Trophoblast cell (in vitro differentiated cells and primary cell): ENCODE data around the gene FPR3.

ENCODE experiments used
- DNase-seq, 2 donors: peaks; one replicate each; pipeline ENCODE4 v3.0.0-alpha.2; 2016
- H2AFZ ChIP-seq: 2 replicates; pipeline ENCODE4 v1.6.1; 2013; ENCODE audit warnings: low read length, moderate library complexity, mild to moderate bottlenecking; ENCODE audit not compliant: insufficient read depth, poor library complexity
- H2AK5ac ChIP-seq: 2 replicates; pipeline ENCODE4 v1.6.1; 2013; ENCODE audit warnings: mild to moderate bottlenecking, low read length
- H2BK120ac ChIP-seq: 2 replicates; pipeline ENCODE4 v1.6.1; 2013; ENCODE audit warnings: low read length, mild to moderate bottlenecking, moderate library complexity; ENCODE audit not compliant: insufficient read depth, poor library complexity
- H2BK12ac ChIP-seq: 2 replicates; pipeline ENCODE4 v1.6.1; 2013; ENCODE audit warnings: mild to moderate bottlenecking, low read length, moderate library complexity
- H2BK5ac ChIP-seq: 2 replicates; pipeline ENCODE4 v1.6.1; 2013; ENCODE audit warnings: low read length, low read depth, moderate library complexity, mild to moderate bottlenecking; ENCODE audit not compliant: poor library complexity
- H3K14ac ChIP-seq: 2 replicates; pipeline ENCODE4 v1.6.1; 2013; ENCODE audit warnings: mild to moderate bottlenecking, low read length
- H3K18ac ChIP-seq: 2 replicates; pipeline ENCODE4 v1.6.1; 2013; ENCODE audit warnings: mild to moderate bottlenecking, low read length
- H3K23ac ChIP-seq: 2 replicates; pipeline ENCODE4 v1.6.1; 2013; ENCODE audit warnings: low read length
- H3K27ac ChIP-seq: 2 replicates; pipeline ENCODE4 v1.5.1; 2013; ENCODE audit warnings: low read depth, mild to moderate bottlenecking, inconsistent platforms, low read length, moderate library complexity
- H3K27me3 ChIP-seq: 2 replicates; pipeline ENCODE4 v1.6.1; 2013; ENCODE audit warnings: inconsistent platforms, mild to moderate bottlenecking, low read length, moderate library complexity; ENCODE audit not compliant: insufficient read depth
- H3K36me3 ChIP-seq, 2 experiments: 1 replicate in 1 of 2; 2 replicates in 1 of 2; pipeline ENCODE4 v1.6.1; 2013; ENCODE audit warnings: low read length in 2 of 2, mild to moderate bottlenecking in 2 of 2, moderate library complexity in 1 of 2; ENCODE audit not compliant: insufficient read depth in 2 of 2, control insufficient read depth in 1 of 2
- H3K4ac ChIP-seq: 2 replicates; pipeline ENCODE4 v1.6.1; 2013; ENCODE audit warnings: low read depth, mild to moderate bottlenecking, low read length, moderate library complexity
- H3K4me1 ChIP-seq, 2 experiments: 1 replicate in 1 of 2; 2 replicates in 1 of 2; pipeline ENCODE4 v1.6.1; 2013; ENCODE audit warnings: low read length in 2 of 2, mild to moderate bottlenecking in 2 of 2, moderate library complexity in 1 of 2; ENCODE audit not compliant: insufficient read depth in 2 of 2, control insufficient read depth in 1 of 2
- H3K4me2 ChIP-seq: 2 replicates; pipeline ENCODE4 v1.6.1; 2013; ENCODE audit warnings: inconsistent platforms, mild to moderate bottlenecking, low read length, moderate library complexity
- H3K4me3 ChIP-seq: 2 replicates; pipeline ENCODE4 v1.5.1; 2013; ENCODE audit warnings: mild to moderate bottlenecking, low read depth, low read length, inconsistent platforms
- H3K79me1 ChIP-seq: one replicate; pipeline ENCODE4 v1.6.1; 2013; ENCODE audit warnings: low read length
- H3K79me2 ChIP-seq: 2 replicates; pipeline ENCODE4 v1.6.1; 2013; ENCODE audit warnings: low read length, mild to moderate bottlenecking; ENCODE audit not compliant: control insufficient read depth, insufficient read depth, poor library complexity
- H3K9ac ChIP-seq: 2 replicates; pipeline ENCODE4 v1.6.1; 2013; ENCODE audit warnings: mild to moderate bottlenecking, low read length
- H3K9me3 ChIP-seq: 2 replicates; pipeline ENCODE4 v1.6.1; 2013; ENCODE audit warnings: low read depth, mild to moderate bottlenecking, control low read depth, inconsistent platforms, low read length; ENCODE audit not compliant: insufficient read depth
- H4K12ac ChIP-seq: 2 replicates; pipeline ENCODE4 v1.6.1; 2013; ENCODE audit warnings: low read depth, mild to moderate bottlenecking, low read length, moderate library complexity
- H4K8ac ChIP-seq: 2 replicates; pipeline ENCODE4 v1.6.1; 2013; ENCODE audit warnings: low read depth, mild to moderate bottlenecking, low read length, moderate library complexity
- H4K91ac ChIP-seq: one replicate; pipeline ENCODE4 v1.6.1; 2013; ENCODE audit warnings: low read depth, mild to moderate bottlenecking, low read length, moderate library complexity
- WGBS: extraction: QIAGEN DNeasy Blood & Tissue Kit; methylation state at CpG from one replicate; pipeline ENCODE4 v1.1.7; 2013; ENCODE audit warnings: missing lambda C conversion rate; ENCODE audit not compliant: insufficient read length, insufficient coverage; ENCODE audit errors: extremely low coverage; 5-methylcytosine and 5-hydroxymethylcytosine counted together

FPR3 gene

GRCh38 chr19:51760697-51761356 is 34.1 kb upstream of the FPR3 start, which contains the start of gene FPR2:
FPR2 (plus strand) TSS chr19:51761180; CDS start chr19:51768659, 7,479 bp downstream.
- Histone ChIP-seq H3K27me3 (no peaks in the 10 kb centered on the region), H3K79me2 (no peaks in the 10 kb centered on the region), H4K12ac (no peak within 1 kb of the TSS), H3K27ac (no peak within 1 kb of the TSS), H2AK5ac (no peak within 1 kb of the TSS), H3K4ac (no peak within 1 kb of the TSS), H3K18ac (no peak within 1 kb of the TSS), H3K79me1 (no peaks in the 10 kb centered on the region), H3K9ac (no peak within 1 kb of the TSS), H3K4me1 (no peaks in the 10 kb centered on the region), H2AFZ (no peak within 1 kb of the TSS), H3K36me3 (no peaks in the 10 kb centered on the region), H3K4me3 (no peak within 1 kb of the TSS), H2BK12ac (no peak within 1 kb of the TSS), H2BK5ac (no peak within 1 kb of the TSS), H4K8ac (no peak within 1 kb of the TSS), H3K4me2 (no peak within 1 kb of the TSS), H3K14ac (no peak within 1 kb of the TSS), H2BK120ac (no peak within 1 kb of the TSS), H3K23ac (no peak within 1 kb of the TSS), H3K9me3 (peaks cover 2% of the 10 kb centered on the region), H4K91ac (no peak within 1 kb of the TSS)
- no CpG with 5 or more reads among the region's 8 CpGs for WGBS
- DNase-seq, result no peak

GRCh38 chr19:51761696-51762095 is 33.3 kb upstream of the FPR3 start:
- no peak overlapping the region for H4K8ac ChIP-seq
- no peak overlapping the region for H3K4me2 ChIP-seq
- DNase-seq, result no peak
- H2AFZ ChIP-seq, result no peak overlapping the region
- H4K12ac ChIP-seq, result no peak overlapping the region
- no peak overlapping the region for H2BK5ac ChIP-seq
- H3K36me3 ChIP-seq, result no peaks in the 10 kb centered on the region
- no peak overlapping the region for H3K4me3 ChIP-seq
- no peak overlapping the region for H3K9ac ChIP-seq
- H2BK120ac ChIP-seq, result no peak overlapping the region
- H3K4ac ChIP-seq, result no peak overlapping the region
- H3K4me1 ChIP-seq, result no peaks in the 10 kb centered on the region
- no peaks in the 10 kb centered on the region for H3K79me1 ChIP-seq
- H3K27me3 ChIP-seq, result no peaks in the 10 kb centered on the region
- no peaks in the 10 kb centered on the region for H3K79me2 ChIP-seq
- no peak overlapping the region for H4K91ac ChIP-seq
- H3K27ac ChIP-seq, result no peak overlapping the region
- H2BK12ac ChIP-seq, result no peak overlapping the region
- no peak overlapping the region for H3K23ac ChIP-seq
- H3K14ac ChIP-seq, result no peak overlapping the region
- no CpG with 5 or more reads among the region's 7 CpGs for WGBS
- H3K9me3 ChIP-seq, result no peaks in the 10 kb centered on the region
- no peak overlapping the region for H2AK5ac ChIP-seq
- H3K18ac ChIP-seq, result no peak overlapping the region

- H3K9ac ChIP-seq, result no peak overlapping the region
- no peak overlapping the region for H3K4me2 ChIP-seq
- no peak overlapping the region for H3K23ac ChIP-seq
- H3K18ac ChIP-seq, result no peak overlapping the region
- no peak overlapping the region for H2BK12ac ChIP-seq
- H3K27me3 ChIP-seq, result no peaks in the 10 kb centered on the region
- H3K36me3 ChIP-seq, result no peaks in the 10 kb centered on the region
- H4K8ac ChIP-seq, result no peak overlapping the region
- no peaks in the 10 kb centered on the region for H3K4me1 ChIP-seq
- H3K79me2 ChIP-seq, result no peaks in the 10 kb centered on the region
- no peak overlapping the region for H4K12ac ChIP-seq
- no CpG with 5 or more reads among the region's 5 CpGs for WGBS
- no peak overlapping the region for H2AFZ ChIP-seq
- H3K14ac ChIP-seq, result no peak overlapping the region
- H4K91ac ChIP-seq, result no peak overlapping the region
- no peaks in the 10 kb centered on the region for H3K9me3 ChIP-seq
- no peak for DNase-seq
- no peak overlapping the region for H3K4me3 ChIP-seq
- no peak overlapping the region for H3K27ac ChIP-seq
- H3K4ac ChIP-seq, result no peak overlapping the region
- H3K79me1 ChIP-seq, result no peaks in the 10 kb centered on the region
- no peak overlapping the region for H2AK5ac ChIP-seq
- no peak overlapping the region for H2BK5ac ChIP-seq
- H2BK120ac ChIP-seq, result no peak overlapping the region
These were observed 29.9 kb upstream of the FPR3 start for GRCh38 chr19:51765086-51765485.

- H3K4ac ChIP-seq, result no peak overlapping the region
- H3K79me2 ChIP-seq, result no peaks in the 10 kb centered on the region
- no peaks in the 10 kb centered on the region for H3K4me1 ChIP-seq
- H3K9ac ChIP-seq, result no peak overlapping the region
- no CpG with 5 or more reads among the region's 5 CpGs for WGBS
- H3K14ac ChIP-seq, result no peak overlapping the region
- no peaks in the 10 kb centered on the region for H3K36me3 ChIP-seq
- no peak overlapping the region for H3K27ac ChIP-seq
- no peak overlapping the region for H2AK5ac ChIP-seq
- DNase-seq, result peak in 1 of 2 donors; percentile 33
- H3K4me2 ChIP-seq, result no peak overlapping the region
- H2BK12ac ChIP-seq, result no peak overlapping the region
- H2AFZ ChIP-seq, result no peak overlapping the region
- H2BK5ac ChIP-seq, result no peak overlapping the region
- H4K8ac ChIP-seq, result no peak overlapping the region
- H3K9me3 ChIP-seq, result no peaks in the 10 kb centered on the region
- no peak overlapping the region for H2BK120ac ChIP-seq
- no peak overlapping the region for H3K18ac ChIP-seq
- H4K91ac ChIP-seq, result no peak overlapping the region
- H3K23ac ChIP-seq, result no peak overlapping the region
- H3K4me3 ChIP-seq, result no peak overlapping the region
- no peaks in the 10 kb centered on the region for H3K79me1 ChIP-seq
- no peak overlapping the region for H4K12ac ChIP-seq
- no peaks in the 10 kb centered on the region for H3K27me3 ChIP-seq
These were observed 28.5 kb upstream of the FPR3 start for GRCh38 chr19:51766461-51766860.
